RWPE2 (cell line): ENCODE data around the gene ZNF426.

Source experiments
- ATAC-seq: fragments of 200-7000 bp; cut with Tn5 transposase; 3 replicates; pipeline ENCODE4 v1.9.1; 2021; ENCODE audit warnings: low read depth
- DNase-seq: peaks from one replicate; pipeline ENCODE4 v3.0.0-alpha.2; 2020; ENCODE audit warnings: low spot score
- H3K27ac ChIP-seq: fragments of 450-650 bp; 2 replicates; pipeline ENCODE4 v1.5.1; 2017; ENCODE audit warnings: mild to moderate bottlenecking; ENCODE audit not compliant: poor library complexity, severe bottlenecking
- H3K27me3 ChIP-seq: fragments of 250-450 bp; sonication (Bioruptor Pico); 2 replicates; pipeline ENCODE4 v1.5.1; 2021; ENCODE audit warnings: mild to moderate bottlenecking, moderate library complexity; ENCODE audit not compliant: insufficient read depth, poor library complexity, severe bottlenecking
- H3K36me3 ChIP-seq: fragments of 250-450 bp; sonication (Bioruptor Pico); 2 replicates; pipeline ENCODE4 v1.5.1; 2020; ENCODE audit warnings: low read depth, mild to moderate bottlenecking, moderate library complexity
- H3K4me1 ChIP-seq: fragments of 250-450 bp; sonication (Bioruptor Pico); 2 replicates; pipeline ENCODE4 v1.5.1; 2021; ENCODE audit warnings: mild to moderate bottlenecking, moderate library complexity; ENCODE audit not compliant: insufficient read depth, poor library complexity, severe bottlenecking
- H3K4me3 ChIP-seq: fragments of 250-450 bp; sonication (Bioruptor Pico); 2 replicates; pipeline ENCODE4 v1.5.1; 2021; ENCODE audit warnings: mild to moderate bottlenecking, moderate library complexity; ENCODE audit not compliant: severe bottlenecking
- H3K9me3 ChIP-seq: fragments of 250-450 bp; sonication (Bioruptor Pico); 2 replicates; pipeline ENCODE4 v1.5.1; 2021; ENCODE audit warnings: mild to moderate bottlenecking, moderate library complexity; ENCODE audit not compliant: severe bottlenecking
- CTCF ChIP-seq: fragments of 450-650 bp; IDR thresholded peaks from one replicate; pipeline ENCODE4 v1.5.1; 2017; ENCODE audit warnings: mild to moderate bottlenecking, moderate library complexity; ENCODE audit not compliant: poor library complexity, severe bottlenecking

The ZNF426 gene

GRCh38 chr19:9528757-9529336 is 9.6 kb downstream of the ZNF426 start:
- peaks cover 61% of the 10 kb centered on the region for H3K9me3 ChIP-seq
- ATAC-seq (no peak), DNase-seq (no peak)
- H3K36me3 ChIP-seq, result peaks cover 83% of the 10 kb centered on the region
- H3K27me3 ChIP-seq, result no peaks in the 10 kb centered on the region
- no peaks in the 10 kb centered on the region for H3K4me1 ChIP-seq
- TF ChIP-seq CTCF, result no peak
- no peak overlapping the region for H3K27ac ChIP-seq
- H3K4me3 ChIP-seq, result no peak overlapping the region

GRCh38 chr19:9523885-9524474 is 14.5 kb downstream of the ZNF426 start:
- TF ChIP-seq CTCF, result no peak
- Histone ChIP-seq H3K4me3 (no peak overlapping the region), H3K9me3 (peaks cover 56% of the 10 kb centered on the region)

GRCh38 chr19:9507285-9507684 is 31.2 kb downstream of the ZNF426 start:
- H3K27ac ChIP-seq, result no peak overlapping the region
- H3K4me3 ChIP-seq, result no peak overlapping the region
- ATAC-seq, result no peak
- DNase-seq, result no peak
- no peaks in the 10 kb centered on the region for H3K4me1 ChIP-seq
- no peak for TF ChIP-seq CTCF
- no peaks in the 10 kb centered on the region for H3K9me3 ChIP-seq
- H3K36me3 ChIP-seq, result no peaks in the 10 kb centered on the region
- H3K27me3 ChIP-seq, result no peaks in the 10 kb centered on the region

More at GRCh38 chr19:9523885-9524474, 14.5 kb downstream of the ZNF426 start:
- Histone ChIP-seq H3K27me3 (no peaks in the 10 kb centered on the region), H3K36me3 (peaks cover 34% of the 10 kb centered on the region), H3K4me1 (no peaks in the 10 kb centered on the region), H3K27ac (no peak overlapping the region)
- DNase-seq (no peak), ATAC-seq (no peak)

- DNase-seq (no peak), ATAC-seq (no peak)
- Histone ChIP-seq H3K4me1 (no peaks in the 10 kb centered on the region), H3K36me3 (no peaks in the 10 kb centered on the region), H3K27ac (no peak overlapping the region), H3K27me3 (no peaks in the 10 kb centered on the region), H3K9me3 (peaks cover 7% of the 10 kb centered on the region), H3K4me3 (no peak overlapping the region)
- TF ChIP-seq CTCF, result no peak
These were observed 37.6 kb downstream of the ZNF426 start for GRCh38 chr19:9500796-9501195.
